T-helper 2 cell treated with Interferon-gamma antibody and Interleukin-4, amounts not matched to agents 5 μg/mL and 100 μg/mL, for 36 hours (primary cell): ENCODE measurements around the gene EIF1B.

Experiments
- DNase-seq: peaks from one replicate; pipeline ENCODE4 v3.0.0; 2021; ENCODE audit warnings: low spot score
- H3K27ac Mint-ChIP-seq: one replicate; pipeline ENCODE4 v1.8.0; 2021; ENCODE audit warnings: mild to moderate bottlenecking, mixed read lengths
- H3K27me3 Mint-ChIP-seq: one replicate; pipeline ENCODE4 v1.8.0; 2021; ENCODE audit warnings: low read depth, mixed read lengths
- H3K36me3 Mint-ChIP-seq: one replicate; pipeline ENCODE4 v1.8.0; 2021; ENCODE audit warnings: low read depth, mixed read lengths
- H3K4me1 Mint-ChIP-seq: one replicate; pipeline ENCODE4 v1.8.0; 2021; ENCODE audit warnings: low read depth, mixed read lengths
- H3K4me3 Mint-ChIP-seq: one replicate; pipeline ENCODE4 v1.8.0; 2022; ENCODE audit warnings: mild to moderate bottlenecking, moderate library complexity, mixed read lengths
- H3K9me3 Mint-ChIP-seq: one replicate; pipeline ENCODE4 v1.8.0; 2021; ENCODE audit warnings: mixed read lengths

EIF1B gene

DNA sequence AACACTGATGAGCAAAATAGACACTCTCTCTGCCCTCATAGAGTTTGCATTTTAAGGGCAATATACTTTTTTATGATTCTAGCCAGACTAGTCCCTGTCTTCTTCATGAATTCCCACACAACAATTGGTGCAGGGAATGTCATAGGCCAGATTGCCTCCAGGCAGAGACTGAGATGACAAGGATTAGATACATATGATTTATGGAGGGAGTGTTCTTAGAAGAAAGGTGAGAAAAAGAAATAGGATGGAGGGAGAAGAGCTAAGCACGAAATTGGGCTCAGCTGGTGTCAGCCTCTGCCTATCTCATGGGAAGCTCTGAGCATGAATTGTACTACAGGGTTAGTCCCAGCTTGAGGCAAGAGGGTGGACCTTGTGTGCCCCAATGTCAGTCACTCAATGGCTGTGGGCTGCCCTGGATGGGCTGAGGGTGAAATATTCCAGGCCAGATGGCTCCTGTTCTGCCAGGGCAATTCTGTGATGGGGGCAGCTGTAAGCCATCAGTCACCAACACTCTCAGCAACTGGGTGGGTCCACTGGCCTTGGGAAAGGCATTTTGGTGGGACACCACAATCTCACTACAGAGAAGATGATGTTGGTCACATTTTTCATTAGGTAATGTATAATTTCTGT lies 31.1 kb downstream of the EIF1B start:
- no peak overlapping the region for H3K27ac Mint-ChIP-seq
- H3K9me3 Mint-ChIP-seq = no peaks in the 10 kb centered on the region
- no peak for DNase-seq
- H3K4me1 Mint-ChIP-seq = peaks cover 6% of the 10 kb centered on the region
- H3K4me3 Mint-ChIP-seq = no peak overlapping the region
- no peaks in the 10 kb centered on the region for H3K36me3 Mint-ChIP-seq
- no peaks in the 10 kb centered on the region for H3K27me3 Mint-ChIP-seq

DNA sequence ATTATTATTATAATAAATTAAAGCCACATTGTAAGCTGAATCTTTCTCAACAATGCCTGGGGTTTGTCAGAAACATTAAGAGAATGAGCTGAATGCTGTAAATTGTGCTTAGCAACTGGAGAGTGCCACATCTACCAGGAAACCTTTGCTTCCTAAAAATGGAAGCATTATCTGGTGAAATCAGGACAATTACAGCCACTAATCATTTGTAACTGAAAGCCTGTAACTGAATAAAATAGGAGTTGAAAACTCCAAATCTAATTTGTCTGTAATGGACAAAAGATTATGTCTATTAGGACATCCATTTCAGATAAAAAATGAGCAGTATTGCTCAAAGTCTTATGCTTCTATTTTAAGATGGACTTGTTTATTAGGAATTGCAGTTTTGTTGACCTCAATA lies 32.2 kb downstream of the EIF1B start:
- Mint-ChIP-seq H3K4me1 (peaks cover 6% of the 10 kb centered on the region), H3K9me3 (no peaks in the 10 kb centered on the region), H3K4me3 (no peak overlapping the region), H3K27ac (no peak overlapping the region), H3K27me3 (no peaks in the 10 kb centered on the region), H3K36me3 (no peaks in the 10 kb centered on the region)
- no peak for DNase-seq

DNA sequence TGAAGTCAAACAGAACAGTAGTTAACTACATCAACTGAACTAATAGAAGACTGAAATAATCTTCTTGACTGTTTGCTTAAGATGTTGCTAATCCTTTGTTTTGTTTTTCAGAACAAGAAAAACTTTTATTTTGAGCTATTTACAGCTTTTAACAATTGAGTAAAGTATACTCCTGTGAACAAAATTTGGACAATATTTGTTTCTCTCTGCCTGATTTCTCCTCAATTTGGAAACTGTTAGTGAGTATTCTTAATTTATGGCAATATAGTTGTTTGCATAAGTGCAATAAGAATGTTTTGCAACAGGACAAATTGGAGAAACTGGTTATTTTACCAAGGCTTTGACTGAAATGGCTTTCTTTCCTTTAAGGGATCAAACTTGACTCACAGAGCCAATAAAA lies 41.0 kb downstream of the EIF1B start:
- Mint-ChIP-seq H3K4me3 (no peak overlapping the region), H3K27me3 (peaks cover 4% of the 10 kb centered on the region), H3K27ac (no peak overlapping the region), H3K4me1 (no peaks in the 10 kb centered on the region), H3K36me3 (no peaks in the 10 kb centered on the region), H3K9me3 (peaks cover 13% of the 10 kb centered on the region)
- no peak for DNase-seq

GRCh38 chr3:40355410-40355809 lies 45.9 kb downstream of the EIF1B start:
- Mint-ChIP-seq H3K27ac (no peak overlapping the region), H3K27me3 (peaks cover 4% of the 10 kb centered on the region), H3K9me3 (peaks cover 9% of the 10 kb centered on the region), H3K4me3 (no peak overlapping the region), H3K4me1 (no peaks in the 10 kb centered on the region), H3K36me3 (no peaks in the 10 kb centered on the region)
- DNase-seq = no peak

DNA sequence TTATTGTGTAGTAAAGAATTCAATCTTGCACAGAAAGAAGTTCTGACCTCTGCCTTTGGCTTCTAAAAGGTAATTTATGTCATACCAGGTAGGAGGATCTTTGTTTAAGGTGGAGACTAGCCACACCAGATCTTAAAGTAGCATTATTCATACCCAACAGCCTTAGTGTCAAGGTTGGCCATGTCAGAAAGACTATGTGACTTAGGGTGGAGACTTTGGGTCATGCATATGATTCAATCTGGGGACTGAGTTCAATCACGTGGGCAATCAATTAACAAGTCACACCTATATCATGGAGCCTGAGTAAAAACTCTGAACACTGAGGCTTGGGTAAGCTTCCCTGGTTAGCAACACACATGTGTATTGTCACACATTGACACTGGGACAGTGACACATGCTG lies 48.9 kb downstream of the EIF1B start:
- DNase-seq = no peak
- Mint-ChIP-seq H3K9me3 (no peaks in the 10 kb centered on the region), H3K27me3 (peaks cover 10% of the 10 kb centered on the region), H3K27ac (no peak overlapping the region), H3K36me3 (no peaks in the 10 kb centered on the region), H3K4me1 (no peaks in the 10 kb centered on the region), H3K4me3 (no peak overlapping the region)
